Bone marrow (tissue), 2 donors: ENCODE measurements around the gene CLIC3.
"Not testable (repeated sequence)": the region's sequence is repeated elsewhere in the genome, so short reads cannot be mapped to it uniquely, and the experiment has no call there.

Experiments
- DNase-seq, 2 donors: peaks; one replicate each; lab custom pipeline; 2025; lab: John Stamatoyannopoulos, UW

CLIC3 gene

DNA sequence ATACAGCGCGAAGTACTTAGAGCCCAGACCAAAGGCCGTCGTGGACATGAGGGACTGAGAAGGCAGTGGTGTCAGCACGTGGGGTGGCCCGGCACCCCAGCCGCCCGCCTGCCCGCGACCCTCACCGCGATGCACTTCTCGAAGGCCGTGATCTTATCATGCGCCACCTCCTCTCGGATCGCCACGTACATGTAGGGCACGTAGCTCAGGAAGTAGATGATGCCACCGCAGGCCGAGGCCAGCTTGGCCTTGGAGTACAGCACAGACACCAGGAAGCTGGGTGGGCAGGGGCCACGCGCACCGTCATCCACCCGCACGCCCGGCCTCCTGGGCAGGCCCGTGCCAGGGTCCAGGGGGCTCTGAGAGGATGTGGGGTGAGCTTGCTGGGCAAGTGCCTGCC is 20.7 kb upstream of the CLIC3 start:
- no peak for DNase-seq

DNA sequence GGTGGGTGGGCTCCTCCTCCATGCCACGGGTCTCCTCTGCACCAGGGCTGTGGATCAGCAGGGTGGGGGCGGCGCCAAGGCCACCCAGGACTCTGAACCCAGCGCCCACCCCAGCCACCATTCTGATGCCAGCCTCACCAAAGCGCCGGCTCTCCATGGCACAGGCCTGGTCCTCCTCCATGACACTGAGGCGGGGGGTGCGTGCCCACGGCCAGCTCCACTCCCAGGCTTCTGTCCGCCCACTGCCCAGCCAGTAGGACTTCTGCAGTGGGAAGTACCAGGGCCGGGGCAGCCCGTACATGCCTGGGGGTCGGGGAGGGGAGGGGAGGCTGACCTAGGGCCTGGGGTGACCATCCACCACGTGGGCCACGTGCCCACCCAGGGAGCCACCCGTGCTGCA is 20.1 kb upstream of the CLIC3 start:
- DNase-seq = no peak

DNA sequence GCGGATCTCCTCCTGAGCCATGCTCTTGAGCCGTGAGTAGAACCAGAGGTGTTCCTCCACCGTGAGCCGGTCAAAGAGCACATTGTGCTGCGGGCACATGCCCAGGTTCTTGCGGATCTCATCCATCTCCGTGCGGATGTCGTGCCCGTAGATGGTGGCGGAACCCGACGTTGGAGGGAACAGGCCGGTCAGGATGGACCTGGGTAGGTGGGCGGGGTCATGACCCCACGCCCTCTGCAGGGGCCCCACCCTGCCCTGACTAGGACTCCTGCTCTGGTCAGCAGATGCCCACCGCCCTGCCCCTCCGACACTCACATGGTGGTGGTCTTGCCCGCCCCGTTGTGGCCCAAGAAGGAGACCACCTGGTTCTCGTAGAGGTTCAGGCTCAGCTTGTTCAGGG is 19.6 kb upstream of the CLIC3 start:
- DNase-seq = no peak

DNA sequence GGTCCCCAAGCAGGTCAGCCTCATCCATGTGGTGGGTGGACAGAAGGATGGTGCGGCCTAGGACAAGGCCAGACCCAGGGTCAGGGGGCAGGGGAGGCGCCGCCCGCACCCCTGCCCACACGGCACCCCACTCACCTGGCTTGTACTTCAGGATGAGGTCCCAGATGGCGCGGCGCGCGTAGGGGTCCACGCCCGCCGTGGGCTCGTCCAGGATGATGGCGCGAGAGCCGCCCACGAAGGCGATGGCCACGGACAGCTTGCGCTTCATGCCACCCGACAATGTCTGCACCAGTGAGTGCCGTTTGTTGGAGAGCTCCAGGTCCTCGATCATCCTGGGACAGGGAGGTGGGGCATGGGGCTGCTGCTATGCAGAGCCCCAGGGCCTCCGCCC is 19.2 kb upstream of the CLIC3 start:
- DNase-seq = no peak

DNA sequence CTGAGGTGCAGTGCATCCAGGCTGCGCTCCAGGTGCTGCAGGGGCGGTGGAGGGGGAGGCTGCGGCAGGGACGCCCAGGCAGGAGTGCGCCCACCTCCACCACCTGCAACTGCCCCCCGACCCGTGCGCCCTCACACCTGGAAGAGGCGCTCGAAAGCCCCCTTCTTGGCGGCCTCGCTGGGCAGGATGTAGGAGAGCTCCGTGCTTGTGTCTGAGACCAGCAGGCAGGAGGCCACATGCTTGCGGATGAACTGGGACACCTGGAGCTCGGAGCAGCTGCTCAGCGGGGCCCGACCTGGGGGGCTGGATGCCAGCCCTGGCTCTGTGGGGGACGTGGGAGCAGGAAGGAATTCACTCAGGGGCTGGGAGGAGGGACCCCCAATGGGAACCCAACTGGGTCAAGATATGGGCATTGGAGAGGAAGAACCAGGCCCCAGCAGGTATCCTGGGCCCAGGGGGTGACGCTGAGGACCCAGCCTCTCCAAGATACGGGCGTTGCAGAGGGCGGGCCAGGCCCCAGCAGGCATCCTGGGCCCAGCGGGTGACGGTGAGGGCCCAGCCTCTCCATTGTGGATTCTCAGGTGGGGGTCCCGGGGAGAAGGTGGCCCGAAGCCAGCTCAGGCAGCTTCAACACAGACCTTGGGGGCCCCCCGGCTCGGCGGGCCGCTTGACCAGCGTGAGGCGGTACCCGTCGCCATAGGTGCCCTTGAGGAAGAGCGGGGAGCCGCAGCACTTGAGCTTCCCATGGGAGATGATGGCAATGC is 18.6 kb upstream of the CLIC3 start:
- DNase-seq = no peak

DNA sequence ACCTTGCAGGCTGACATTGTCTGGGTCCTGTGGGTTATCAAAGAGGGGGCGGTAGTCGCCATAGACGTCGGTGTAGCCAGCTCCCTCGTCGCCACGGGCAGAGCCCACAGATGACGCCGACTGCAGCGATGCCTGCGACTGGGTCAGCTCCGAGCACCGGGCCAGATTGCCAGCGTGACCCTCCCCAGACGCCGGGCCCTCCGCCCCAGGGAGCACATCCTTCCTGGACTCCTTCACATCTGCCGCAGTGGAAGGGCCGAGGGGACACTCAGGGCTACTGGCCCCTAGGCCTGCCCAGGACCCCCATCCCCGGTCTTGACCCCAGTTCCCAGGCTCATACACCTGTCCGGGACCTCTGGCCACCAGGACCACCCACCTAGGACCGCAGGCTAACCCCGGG is 17.8 kb upstream of the CLIC3 start:
- no peak for DNase-seq

DNA sequence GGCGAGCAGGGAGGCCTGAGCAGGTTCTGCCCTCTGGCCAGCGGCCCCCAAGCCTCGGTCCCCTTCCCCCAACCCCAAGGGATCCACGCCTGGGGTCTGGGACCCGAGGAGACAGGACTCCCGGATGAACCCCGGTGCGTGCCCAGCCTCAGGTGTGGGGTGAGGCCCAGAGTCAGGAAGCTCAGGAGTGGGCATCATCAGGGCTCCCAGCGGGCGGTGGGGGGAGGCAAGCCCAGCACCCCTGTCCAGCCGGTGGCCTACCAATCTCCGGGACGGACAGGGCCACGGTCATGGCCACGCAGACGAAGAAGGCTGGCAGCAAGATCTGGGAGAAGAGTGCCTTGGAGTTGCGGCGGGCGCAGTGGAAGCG is 17.2 kb upstream of the CLIC3 start:
- DNase-seq = no peak

DNA sequence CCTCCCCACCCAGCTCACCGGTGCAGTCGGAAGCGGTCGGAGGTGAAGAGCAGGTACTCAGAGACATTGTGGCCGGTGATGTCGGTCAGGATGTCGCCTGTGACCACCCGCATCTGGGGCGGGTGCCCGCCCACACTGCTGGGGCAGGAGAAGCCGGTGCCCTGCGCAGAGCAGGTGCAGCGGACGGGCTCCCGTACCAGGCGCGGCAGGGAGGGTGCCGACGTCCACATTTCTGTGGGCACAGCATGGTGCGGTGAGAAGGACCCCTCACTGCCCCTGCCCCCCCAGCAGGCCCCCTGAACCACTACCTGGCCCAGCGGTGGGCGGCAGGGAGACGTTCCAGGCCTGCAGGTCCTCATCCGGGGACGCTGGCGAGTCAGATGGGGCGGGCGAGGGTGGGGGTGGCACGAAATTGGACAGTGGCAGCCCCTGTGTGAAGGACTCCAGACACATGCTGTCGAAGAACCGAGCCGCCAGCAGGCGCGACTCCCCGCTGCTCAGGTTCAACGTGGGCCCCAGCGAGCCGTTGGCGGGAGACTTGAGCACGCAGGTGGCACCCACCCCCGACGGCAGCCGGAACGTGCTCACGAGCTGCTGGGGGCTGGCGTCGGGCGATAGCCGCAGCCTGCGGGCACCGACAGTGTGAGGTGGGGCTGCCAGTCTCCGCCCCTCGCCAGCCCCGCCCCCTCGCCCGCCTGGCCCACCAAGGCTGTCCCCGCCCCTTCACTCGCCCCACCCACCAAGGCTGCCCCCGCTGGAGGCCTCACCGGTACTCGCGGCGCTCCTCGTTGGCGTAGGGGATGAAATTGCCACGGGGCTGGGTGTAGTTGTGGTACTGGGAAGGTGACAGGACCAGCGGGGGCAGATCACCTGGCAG is 16.6 kb upstream of the CLIC3 start:
- no peak for DNase-seq

DNA sequence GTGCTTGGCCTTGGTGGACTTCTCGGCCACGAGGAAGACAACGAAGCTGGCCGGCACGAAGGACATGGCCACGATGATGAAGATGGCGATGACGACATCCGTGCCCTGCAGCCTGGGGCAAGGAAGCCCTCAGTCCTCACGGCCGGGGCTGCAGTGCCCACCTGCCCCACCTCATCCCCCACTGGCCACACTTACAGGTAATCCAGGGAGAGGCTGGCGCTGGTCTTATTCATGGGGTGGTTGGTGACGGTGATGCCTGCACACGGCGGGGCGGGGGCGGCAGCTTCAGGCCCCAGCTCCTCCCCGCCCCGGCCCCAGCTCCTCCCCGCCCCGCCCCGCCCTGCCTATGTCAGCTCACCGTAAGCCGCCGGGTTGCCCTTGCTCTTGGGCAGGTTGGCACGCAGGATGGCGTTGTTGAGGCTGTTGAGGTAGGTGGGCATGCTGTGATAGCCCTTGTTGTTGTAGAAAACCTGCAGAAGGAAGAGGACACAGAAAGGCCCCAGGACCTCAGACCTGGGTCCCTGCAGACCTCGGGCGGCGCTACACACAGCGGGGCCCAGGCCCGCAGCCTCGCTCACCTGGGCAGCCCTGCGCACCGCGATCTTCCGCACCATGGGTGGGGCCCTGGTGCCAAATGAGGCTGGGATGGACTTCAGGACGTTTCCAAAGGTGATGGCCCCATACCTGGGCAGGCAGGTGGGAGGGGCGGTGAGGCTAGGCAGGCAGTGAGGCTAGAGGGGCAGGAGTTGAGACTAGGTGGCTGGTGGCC is 15.7 kb upstream of the CLIC3 start:
- DNase-seq = no peak

DNA sequence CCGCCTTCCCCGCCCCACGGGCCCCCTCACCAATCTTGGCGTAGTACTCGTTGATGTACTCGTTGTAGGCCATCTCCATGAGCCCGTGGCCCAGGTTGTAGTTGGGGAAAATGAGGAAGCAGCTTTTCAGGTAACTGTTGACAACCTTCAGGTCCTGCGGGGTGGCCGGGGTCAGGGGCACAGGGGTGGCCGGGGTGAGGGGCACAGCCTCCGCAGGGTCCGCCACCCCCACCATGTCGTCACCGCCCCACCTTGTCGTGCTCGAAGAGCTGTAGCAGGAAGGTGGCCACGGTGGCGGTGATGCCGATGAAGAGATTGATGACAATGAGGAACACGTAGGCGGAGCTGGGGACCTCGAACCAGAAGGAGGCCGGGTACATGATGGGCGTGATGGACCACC is 14.8 kb upstream of the CLIC3 start:
- DNase-seq = no peak

DNA sequence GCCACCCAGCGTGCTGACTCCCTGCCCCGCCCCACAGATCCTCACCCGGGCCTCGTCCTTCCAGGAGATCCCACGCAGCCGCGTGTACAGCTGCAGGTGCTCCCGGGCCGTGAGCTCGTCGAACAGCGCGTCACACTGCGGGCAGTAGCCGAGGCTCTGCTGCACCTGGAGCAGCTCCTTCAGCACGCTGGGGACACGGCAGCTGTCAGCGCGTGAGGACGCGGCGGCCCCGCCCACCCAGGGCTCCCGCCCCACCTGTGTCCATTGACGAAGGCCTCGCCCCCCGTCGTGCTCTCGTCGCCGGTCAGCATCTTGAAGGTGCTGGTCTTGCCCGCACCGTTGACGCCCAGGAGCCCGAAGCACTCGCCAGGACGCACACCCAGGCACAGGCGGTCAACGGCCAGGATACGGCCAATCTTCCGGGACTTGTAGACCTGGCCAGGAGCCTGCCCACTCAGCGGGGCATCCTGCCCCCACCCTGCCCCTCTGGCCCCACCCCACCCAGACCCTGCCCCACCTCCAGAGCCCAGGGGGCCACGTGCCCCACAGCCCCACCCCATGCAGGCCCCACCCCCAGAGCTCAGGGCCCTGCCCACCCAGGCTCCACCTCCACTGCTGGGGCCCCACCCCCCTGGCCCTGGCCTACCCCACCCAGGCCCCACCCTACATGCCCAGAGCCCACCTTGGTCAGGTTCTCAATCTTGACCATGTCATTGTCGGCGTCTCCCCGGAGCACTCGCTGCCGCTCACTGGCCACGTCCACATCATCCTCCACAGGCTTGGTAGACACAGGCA is 13.8 kb upstream of the CLIC3 start:
- no peak for DNase-seq

DNA sequence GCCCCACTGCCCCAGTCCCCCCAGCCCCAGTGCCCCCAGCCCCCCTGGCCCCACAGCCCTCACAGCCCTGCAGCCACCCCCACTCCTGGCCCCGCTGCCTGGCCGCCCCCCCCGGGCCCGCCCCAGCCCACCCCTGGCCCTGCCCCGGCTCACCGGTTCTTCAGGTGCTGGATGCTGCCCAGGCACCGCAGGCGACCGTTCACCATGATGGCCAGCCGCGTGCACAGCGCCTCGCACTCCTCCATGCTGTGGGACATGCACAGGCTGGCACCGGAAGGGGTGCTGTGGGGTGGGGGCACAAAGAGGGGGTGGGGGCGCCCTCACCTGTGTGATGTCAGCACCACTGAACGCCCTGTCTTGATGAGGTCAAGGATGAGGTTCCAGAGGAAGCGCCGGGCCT is 12.8 kb upstream of the CLIC3 start:
- no peak for DNase-seq

DNA sequence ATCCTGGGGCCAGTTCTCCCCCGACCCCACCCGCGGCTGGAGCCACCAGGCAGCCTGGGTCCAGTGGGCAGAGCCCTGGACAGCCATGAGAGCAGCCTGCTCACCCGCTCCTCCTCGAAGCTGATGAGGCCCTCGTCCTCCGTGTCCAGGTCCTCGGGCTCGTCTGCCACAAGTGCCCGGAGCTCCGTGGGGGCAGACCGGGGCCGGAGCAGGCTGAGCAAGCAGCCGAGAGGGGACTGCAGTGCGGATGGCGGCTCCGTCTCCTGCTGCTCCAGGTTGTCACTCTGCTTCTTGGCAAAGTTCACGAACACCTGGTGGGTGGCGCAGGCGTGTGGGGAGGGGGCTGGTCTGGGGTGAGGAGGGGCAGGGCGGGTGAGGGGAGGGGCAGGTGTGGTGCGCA is 11.9 kb upstream of the CLIC3 start:
- no peak for DNase-seq

DNA sequence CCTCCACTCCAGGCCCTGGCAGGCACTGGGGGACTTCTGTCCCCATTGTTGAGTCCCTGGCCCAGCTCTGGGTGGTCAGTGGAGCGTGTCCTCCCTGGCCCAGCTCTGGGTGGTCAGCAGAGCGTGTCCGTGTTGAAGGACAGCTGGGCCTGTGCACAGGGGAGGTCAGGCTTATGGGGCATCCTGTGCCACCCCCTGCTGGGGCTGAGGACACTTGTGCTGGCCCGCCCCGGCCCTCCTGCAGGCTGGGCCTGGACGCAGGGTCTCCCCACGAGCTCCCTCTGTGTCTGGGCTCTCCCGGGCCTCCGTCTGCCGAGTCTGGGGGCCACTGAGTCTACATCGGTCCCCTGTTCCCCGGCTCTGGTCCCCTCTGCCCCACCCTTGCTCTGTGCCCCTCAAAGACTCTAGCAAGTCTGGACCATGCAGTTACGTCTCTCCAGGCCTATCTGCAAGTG is 11.5 kb upstream of the CLIC3 start:
- no peak for DNase-seq

DNA sequence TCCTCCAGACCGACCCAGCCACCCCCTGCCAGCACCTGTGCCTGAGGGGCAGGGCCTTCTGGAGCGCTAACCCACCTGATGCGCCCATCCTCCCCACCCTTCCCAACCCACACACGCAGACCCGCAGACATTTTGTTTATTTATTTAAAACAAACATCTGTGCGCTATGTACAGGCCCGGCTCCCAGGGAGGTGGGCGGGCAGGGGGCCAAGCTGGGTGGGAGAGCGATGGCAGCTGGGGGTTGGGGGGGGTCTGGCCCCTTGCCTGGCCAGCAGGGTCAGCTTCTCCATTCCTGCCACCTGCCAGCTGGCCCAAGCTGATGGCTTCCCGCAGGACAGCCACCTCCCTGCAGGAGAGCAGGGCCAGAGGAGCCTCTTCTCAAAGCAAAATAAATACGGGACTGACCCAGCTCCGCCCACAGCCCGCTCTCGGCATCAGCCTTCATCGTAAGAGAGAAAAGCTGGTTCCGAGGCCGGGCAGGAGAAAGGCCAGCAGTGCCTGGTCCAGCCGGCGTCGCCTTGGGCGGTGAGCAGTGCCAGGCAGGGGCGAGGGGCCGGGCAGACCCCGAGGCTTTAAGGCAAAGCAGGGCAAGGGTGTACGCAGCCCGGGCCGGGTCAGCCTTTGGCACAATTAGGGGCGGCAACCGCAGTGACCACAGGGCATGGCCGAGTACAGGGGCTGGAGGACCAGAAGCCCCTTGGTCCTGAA is 10.9 kb upstream of the CLIC3 start:
- DNase-seq = no peak

DNA sequence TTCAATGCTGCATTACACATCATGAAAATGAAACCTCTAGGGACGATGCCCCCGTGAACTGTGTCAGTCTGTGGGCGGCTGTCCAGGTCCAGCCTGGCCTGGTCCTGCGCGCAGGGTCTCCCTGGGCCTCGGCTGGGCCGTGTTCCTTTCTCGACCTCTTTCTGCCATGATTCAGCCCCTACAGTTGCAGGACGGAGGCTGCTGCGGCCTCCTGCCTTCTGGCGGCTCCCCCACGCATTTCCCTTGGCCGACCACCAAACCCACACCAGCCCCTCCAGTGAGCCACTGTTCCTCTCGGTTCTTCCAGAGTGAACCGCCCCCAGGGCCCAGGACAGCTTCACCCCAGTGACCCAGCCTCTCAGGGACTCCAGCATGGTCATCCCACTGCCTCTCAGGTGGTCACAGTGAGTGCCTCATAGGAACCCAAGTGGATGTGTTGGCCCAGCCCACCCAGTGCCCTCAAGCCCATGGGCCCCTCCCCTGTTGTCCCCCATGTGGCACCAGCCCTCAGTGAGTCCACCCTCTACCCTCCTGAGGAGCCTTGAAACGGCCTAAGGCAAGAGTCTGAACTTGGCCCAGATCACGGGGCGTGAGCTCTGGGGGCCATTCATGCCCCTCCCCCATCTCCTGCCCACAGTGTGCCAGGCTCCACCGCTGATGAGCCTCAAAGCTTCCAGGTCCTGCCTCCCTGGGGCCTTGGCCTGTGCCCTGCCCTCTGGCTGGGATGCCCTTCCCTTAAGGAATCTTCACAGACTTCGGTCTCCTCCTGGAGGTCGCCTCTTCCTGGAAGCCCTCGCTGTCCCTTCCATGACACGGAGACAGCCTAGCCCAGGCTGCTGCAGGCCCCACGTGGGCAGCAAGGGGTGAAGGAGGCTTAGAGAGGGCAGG is 10.0 kb upstream of the CLIC3 start:
- DNase-seq = no peak

DNA sequence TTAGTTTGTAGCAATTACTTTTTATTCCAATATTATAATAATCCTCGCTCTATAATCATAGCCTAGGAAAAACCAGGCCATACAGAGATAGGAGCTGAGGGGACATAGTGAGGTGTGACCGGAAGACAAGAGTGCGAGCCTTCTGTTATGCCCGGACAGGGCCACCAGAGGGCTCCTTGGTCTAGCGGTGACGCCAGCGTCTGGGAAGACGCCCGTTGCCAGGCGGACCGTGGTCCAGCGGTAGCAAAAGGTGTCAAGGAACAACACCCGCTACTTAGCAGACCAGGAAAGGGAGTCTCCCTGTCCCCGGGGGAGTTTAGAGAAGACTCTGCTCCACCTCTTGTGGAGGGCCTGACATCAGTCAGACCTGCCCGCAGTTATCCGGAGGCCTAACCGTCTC is 7.9 kb upstream of the CLIC3 start:
- DNase-seq = not testable (repeated sequence)

DNA sequence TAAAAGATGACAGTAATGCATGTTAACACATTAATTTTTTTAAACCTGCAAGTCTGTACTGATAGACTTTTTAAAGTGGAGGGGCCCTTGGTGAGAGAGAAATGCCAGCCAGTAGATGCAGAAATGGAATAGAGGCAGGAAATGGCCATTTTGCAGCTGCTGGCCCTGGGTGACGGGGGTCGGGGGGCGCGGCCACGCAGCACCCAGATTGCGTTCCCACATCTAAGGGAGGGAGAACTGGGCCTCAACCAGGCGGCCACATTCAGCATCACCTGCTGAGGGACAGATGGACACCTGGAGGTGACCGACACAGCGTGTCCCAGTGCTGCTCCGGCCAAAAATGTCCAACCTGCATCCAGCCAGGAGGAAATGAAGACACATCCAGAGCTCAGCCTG is 6.3 kb upstream of the CLIC3 start:
- DNase-seq = no peak

DNA sequence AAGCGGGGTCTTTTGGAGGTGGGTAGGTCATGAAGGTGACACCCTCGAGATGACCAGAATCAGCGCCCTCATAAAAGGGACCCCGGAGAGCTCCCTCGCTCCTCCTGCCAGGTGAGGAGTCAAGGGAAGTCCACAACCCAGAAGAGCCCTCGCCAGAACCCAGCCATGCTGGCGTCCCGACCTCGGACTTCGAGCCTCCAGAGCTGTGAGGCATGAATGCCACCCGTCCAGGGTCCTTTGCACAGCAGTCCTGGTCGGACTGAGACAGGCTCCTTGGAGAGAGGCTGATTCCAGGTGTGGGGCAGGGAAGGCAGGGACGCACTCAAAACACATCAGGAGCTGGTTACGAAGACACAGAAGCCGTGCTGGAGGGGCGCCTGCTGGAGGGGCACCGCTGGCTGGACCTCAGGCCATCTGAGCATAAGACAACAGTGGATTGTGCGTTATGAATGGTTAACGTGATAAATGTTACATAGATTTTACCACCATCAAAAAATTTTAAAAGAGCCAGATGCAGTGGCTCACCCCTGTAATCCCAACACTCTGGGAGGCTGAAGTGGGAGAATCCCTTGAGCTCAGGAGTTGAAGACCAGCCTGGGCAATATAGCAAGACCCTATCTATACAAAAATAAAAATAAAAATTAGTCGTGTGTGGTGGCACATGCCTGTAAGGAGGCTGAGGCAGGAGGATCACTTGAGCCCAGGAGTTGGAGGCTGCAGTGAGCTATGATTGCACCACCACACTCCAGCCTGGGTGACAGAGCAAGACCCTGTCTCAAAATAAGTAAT is 5.7 kb upstream of the CLIC3 start:
- no peak for DNase-seq
